GM12873 (cell line): ENCODE results near the gene VAMP3.
A peak's percentile ranks its signal among the peaks of the same experiment; 100 is the strongest.

Experiments
- TF ChIP-seq, protein P1 (sequence below): IDR thresholded peaks from 2 replicates; pipeline ENCODE4 v1.5.1; 2012; ENCODE audit warnings: low read depth, mild to moderate bottlenecking, moderate library complexity, low read length, control low read depth; ENCODE audit not compliant: insufficient read depth; ENCODE audit errors: missing control alignments

VAMP3 gene

DNA sequence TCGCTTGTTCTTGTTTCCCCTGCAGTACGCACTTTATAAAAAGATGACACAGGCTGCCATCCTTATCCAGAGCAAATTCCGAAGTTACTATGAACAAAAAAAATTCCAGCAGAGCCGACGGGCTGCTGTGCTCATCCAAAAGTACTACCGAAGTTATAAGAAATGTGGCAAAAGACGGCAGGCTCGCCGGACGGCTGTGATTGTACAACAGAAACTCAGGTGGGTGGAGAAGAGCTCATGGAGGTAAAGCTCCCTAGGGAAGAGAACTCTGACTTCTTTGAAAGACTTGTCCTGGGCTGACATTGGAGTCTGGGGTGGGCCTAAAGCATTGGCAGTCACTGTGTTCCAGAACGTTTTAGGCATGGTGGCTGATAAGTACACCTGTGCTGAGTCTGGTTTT is 19.9 kb upstream of the VAMP3 start:
- TF ChIP-seq, protein P1, sequence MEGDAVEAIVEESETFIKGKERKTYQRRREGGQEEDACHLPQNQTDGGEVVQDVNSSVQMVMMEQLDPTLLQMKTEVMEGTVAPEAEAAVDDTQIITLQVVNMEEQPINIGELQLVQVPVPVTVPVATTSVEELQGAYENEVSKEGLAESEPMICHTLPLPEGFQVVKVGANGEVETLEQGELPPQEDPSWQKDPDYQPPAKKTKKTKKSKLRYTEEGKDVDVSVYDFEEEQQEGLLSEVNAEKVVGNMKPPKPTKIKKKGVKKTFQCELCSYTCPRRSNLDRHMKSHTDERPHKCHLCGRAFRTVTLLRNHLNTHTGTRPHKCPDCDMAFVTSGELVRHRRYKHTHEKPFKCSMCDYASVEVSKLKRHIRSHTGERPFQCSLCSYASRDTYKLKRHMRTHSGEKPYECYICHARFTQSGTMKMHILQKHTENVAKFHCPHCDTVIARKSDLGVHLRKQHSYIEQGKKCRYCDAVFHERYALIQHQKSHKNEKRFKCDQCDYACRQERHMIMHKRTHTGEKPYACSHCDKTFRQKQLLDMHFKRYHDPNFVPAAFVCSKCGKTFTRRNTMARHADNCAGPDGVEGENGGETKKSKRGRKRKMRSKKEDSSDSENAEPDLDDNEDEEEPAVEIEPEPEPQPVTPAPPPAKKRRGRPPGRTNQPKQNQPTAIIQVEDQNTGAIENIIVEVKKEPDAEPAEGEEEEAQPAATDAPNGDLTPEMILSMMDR, result no peak

DNA sequence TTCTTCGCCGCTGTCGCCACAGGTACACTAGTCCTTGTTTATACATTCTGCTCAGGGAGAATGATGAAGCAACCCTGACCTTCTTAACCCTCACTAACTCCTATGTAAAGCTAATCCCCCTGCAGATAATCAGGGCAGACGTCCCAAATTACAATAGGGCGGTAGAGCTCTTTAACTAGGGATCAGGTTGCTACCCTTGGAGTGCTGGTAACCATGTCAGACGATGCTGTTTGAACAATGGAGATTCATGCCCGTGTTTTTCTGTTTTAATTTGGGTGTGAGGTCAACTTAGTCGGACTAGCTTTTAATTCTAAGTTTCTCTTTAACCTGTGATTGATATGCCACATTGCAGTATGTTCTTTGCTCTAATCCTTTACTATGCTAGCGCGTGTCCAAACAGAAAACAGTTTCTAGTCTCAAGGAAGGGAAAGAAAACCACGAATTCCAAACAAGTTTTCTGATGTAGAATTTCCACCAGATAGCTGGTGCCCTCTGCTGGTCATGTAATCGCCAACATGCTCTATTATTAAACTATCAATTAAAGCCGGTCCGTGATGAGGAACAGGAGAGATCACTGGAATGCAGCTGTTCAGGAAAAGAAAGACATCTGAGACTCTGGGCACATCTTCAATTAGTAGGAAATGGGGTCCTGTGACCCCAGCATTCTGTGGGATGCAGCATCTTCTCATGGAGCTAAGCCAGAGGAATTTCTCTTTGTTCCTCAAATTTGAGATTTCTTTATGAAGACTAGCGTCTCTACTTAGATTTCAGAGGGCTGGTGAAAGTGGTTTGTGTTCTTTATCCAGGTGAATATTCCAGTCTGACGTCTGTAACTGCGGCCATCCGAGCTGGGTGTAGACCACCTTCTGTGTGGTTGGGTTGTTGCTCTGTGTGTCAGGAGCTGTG is 18.3 kb upstream of the VAMP3 start:
- TF ChIP-seq, protein P1, result peak; percentile 72

DNA sequence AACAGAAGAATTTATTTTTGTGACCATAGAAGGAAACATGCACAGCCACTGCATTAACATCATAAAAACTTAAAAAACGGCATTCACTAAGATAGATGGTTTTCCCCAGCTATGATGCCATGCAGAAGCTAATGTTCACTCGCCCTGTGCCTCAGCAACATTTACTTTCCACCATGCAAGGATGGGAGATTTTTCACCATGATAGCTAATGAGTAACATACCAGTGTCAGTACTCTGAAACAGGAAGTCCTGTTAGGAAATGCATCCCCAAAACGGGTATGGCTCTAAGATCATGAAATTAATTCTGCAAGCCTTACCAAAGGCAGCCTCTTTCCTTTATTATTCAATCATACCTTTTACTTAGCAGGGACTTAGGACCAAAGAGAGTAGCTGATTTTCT is 17.5 kb upstream of the VAMP3 start:
- TF ChIP-seq, protein P1, result no peak

DNA sequence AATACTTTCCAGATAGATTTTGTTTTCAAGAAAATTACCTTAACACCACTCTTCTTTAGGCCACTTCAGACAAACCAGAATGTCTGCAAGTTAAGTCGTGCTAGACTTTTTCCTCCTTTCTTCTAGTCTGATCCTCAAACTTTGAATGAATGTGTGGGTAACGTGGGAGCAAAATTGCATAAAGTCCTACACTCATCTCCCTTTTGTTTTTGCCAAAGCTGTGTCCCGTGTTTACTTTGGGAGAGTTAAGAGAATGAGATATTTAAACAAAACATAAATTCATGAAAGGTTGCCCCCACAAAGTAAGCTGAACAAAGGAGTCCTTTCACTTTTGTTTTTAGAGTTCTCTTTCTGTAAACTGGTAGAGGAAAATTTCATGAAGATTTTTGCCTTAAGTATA is 16.9 kb upstream of the VAMP3 start:
- TF ChIP-seq, protein P1, result no peak

DNA sequence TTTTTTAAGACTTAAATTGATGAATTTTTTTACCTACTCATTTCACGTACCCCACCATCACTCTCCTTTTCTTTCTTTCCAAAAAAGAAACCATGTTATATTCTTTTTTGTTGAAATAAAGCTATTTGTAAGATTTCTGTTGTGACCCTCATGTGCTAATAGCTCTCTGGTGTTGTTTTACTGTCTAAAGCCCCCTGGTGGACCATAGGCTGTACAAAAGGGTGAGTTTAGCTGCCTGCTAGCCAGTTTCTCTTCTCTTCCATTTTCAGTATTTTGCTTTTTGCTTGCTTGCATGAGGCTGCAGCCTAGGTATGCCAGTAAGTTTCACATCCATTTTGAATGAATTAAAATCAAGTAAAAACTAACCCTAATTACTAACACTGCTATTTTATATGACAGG is 15.6 kb upstream of the VAMP3 start:
- TF ChIP-seq, protein P1, result peak; percentile 40

DNA sequence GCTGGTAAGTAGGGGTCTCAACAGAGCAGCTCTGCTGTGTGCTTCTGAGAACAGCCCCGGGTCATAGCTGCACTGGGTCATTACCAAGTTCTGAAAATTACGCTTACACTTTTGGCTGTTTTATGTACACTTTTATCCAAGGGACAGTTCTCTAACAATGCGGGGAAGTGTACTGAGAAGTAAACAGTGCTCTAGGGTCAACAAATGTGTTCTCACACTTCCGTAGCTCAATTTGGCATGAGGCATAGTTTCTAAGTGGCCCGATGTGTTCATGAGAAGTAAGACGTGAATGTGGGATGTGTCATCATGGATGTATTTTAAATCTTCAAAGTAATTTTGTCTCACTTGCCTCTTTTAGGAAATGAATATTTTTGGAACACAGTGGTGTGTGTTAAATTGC is 10.9 kb upstream of the VAMP3 start:
- TF ChIP-seq, protein P1, result no peak

DNA sequence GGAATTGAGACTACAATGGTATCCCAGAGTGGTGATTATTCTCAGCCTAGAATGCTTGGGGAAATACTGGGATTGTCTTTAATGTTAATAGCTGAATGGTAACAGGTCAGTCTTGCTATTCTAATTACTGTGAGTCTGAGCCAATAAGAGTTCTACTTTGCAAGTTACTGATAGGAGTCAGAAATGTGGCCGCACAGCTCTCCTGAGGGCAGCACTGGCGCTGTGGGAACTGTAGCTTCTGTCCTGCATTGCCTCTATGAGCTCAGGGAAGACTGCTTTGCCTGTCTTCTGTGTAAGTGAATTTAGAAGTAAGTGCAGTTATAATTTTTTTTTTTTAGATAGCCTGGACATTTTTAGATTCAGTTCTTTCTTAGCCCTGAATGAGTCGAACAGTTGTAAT is 10.0 kb upstream of the VAMP3 start:
- TF ChIP-seq, protein P1, result no peak
